Osteocyte (in vitro differentiated cells): ENCODE results near the gene CSMD2. TPM values are rescaled to one million over a fixed set of nuclear protein-coding genes. Genes with fewer than 3 reads are reported as not detected.

Experiments
- DNase-seq: peaks from one replicate; pipeline ENCODE4 v3.0.0; 2021; ENCODE audit warnings: mixed read lengths; ENCODE audit not compliant: unreplicated experiment; ENCODE audit errors: extremely low spot score
- H3K27ac Mint-ChIP-seq: one replicate; pipeline ENCODE4 v1.8.0; 2021; ENCODE audit warnings: mild to moderate bottlenecking, mixed read lengths; ENCODE audit not compliant: unreplicated experiment
- H3K27me3 Mint-ChIP-seq: one replicate; pipeline ENCODE4 v1.8.0; 2021; ENCODE audit warnings: mixed read lengths; ENCODE audit not compliant: unreplicated experiment
- H3K36me3 Mint-ChIP-seq: one replicate; pipeline ENCODE4 v1.8.0; 2021; ENCODE audit warnings: mixed read lengths; ENCODE audit not compliant: unreplicated experiment
- H3K4me1 Mint-ChIP-seq: one replicate; pipeline ENCODE4 v1.8.0; 2021; ENCODE audit warnings: mixed read lengths; ENCODE audit not compliant: unreplicated experiment
- H3K4me3 Mint-ChIP-seq: one replicate; pipeline ENCODE4 v1.8.0; 2021; ENCODE audit warnings: mild to moderate bottlenecking, moderate library complexity, mixed read lengths; ENCODE audit not compliant: unreplicated experiment
- H3K9me3 Mint-ChIP-seq: one replicate; pipeline ENCODE4 v1.8.0; 2021; ENCODE audit warnings: mixed read lengths; ENCODE audit not compliant: unreplicated experiment
- total RNA-seq: library from RNA; stranded (reverse); gene quantifications from 2 replicates; pipeline ENCODE4 v1.2.1, GENCODE V29; 2021
- TF ChIP-seq, protein P1 (sequence below): fragments of 200-600 bp; sonication (generic); IDR thresholded peaks from 2 replicates; pipeline ENCODE4 v1.5.0; 2021; ENCODE audit warnings: antibody characterized with exemption, mild to moderate bottlenecking, moderate library complexity

Gene CSMD2
- total RNA-seq, 1 donor from 2014 or later: not detected

GRCh38 chr1:34131396-34132160, 33.5 kb downstream of the CSMD2 start:
- TF ChIP-seq, protein P1, sequence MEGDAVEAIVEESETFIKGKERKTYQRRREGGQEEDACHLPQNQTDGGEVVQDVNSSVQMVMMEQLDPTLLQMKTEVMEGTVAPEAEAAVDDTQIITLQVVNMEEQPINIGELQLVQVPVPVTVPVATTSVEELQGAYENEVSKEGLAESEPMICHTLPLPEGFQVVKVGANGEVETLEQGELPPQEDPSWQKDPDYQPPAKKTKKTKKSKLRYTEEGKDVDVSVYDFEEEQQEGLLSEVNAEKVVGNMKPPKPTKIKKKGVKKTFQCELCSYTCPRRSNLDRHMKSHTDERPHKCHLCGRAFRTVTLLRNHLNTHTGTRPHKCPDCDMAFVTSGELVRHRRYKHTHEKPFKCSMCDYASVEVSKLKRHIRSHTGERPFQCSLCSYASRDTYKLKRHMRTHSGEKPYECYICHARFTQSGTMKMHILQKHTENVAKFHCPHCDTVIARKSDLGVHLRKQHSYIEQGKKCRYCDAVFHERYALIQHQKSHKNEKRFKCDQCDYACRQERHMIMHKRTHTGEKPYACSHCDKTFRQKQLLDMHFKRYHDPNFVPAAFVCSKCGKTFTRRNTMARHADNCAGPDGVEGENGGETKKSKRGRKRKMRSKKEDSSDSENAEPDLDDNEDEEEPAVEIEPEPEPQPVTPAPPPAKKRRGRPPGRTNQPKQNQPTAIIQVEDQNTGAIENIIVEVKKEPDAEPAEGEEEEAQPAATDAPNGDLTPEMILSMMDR: no peak
- peaks cover 26% of the 10 kb centered on the region for H3K9me3 Mint-ChIP-seq
- H3K4me3 Mint-ChIP-seq: no peak overlapping the region
- peak; percentile 59 for DNase-seq
- H3K27ac Mint-ChIP-seq: no peak overlapping the region
- no peaks in the 10 kb centered on the region for H3K4me1 Mint-ChIP-seq
- H3K27me3 Mint-ChIP-seq: no peaks in the 10 kb centered on the region
- H3K36me3 Mint-ChIP-seq: no peaks in the 10 kb centered on the region

DNA sequence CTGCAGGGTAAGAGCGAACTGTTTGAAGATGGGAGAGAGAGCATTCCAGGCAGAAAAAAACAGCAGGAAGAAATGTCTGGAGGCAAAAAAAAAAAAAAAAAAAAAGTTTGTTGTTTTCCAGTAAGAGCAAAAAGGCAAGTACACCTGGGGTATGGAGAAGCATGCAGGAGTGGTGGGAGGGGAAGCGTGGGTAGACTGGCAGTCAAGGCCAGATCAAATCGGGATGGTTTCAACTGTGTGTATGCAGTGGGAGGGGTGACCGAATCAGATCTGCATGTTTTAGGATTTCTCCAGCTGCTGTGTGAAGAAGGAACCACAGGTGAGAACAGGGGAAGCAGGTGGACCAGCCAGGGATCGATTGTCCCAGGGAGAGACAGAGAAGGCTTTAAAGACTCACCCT, 34.7 kb downstream of the CSMD2 start:
- TF ChIP-seq, protein P1: no peak
- Mint-ChIP-seq H3K4me1 (no peaks in the 10 kb centered on the region), H3K27ac (no peak overlapping the region), H3K4me3 (no peak overlapping the region), H3K36me3 (no peaks in the 10 kb centered on the region), H3K27me3 (no peaks in the 10 kb centered on the region), H3K9me3 (peaks cover 26% of the 10 kb centered on the region)
- peak; percentile 42 for DNase-seq

- no peaks in the 10 kb centered on the region for H3K27me3 Mint-ChIP-seq
- H3K9me3 Mint-ChIP-seq: peaks cover 30% of the 10 kb centered on the region
- no peaks in the 10 kb centered on the region for H3K4me1 Mint-ChIP-seq
- TF ChIP-seq, protein P1: no peak
- H3K27ac Mint-ChIP-seq: no peak overlapping the region
- no peaks in the 10 kb centered on the region for H3K36me3 Mint-ChIP-seq
- no peak overlapping the region for H3K4me3 Mint-ChIP-seq
- DNase-seq: peak; percentile 65
Measured at GRCh38 chr1:34129630-34130029, 35.4 kb downstream of the CSMD2 start.

- Mint-ChIP-seq H3K9me3 (peaks cover 37% of the 10 kb centered on the region), H3K4me1 (no peaks in the 10 kb centered on the region), H3K27me3 (no peaks in the 10 kb centered on the region), H3K27ac (no peak overlapping the region), H3K4me3 (no peak overlapping the region), H3K36me3 (no peaks in the 10 kb centered on the region)
- TF ChIP-seq, protein P1: no peak
- DNase-seq: peak; percentile 70
Measured at GRCh38 chr1:34128186-34128889, 36.7 kb downstream of the CSMD2 start.
